Naive thymus-derived CD4-positive, alpha-beta T cell (primary cell): ENCODE data around the gene ZNF488. TPM values are rescaled to one million over a fixed set of nuclear protein-coding genes. Genes with fewer than 3 reads are reported as not detected.

Source experiments
- ATAC-seq: fragments of 150-1000 bp; cut with Tn5 transposase; 2 replicates; pipeline ENCODE4 v1.10.0; 2021; ENCODE audit warnings: mild to moderate bottlenecking, moderate library complexity
- CTCF ChIA-PET: fragments of 350-600 bp; sonication (Branson Sonifier 250); formaldehyde crosslinking; loops from one replicate; lab custom pipeline; 2021; ENCODE audit warnings: antibody characterized with exemption; lab: Charles Lee
- POLR2A ChIA-PET: fragments of 350-600 bp; sonication (Branson Sonifier 250); formaldehyde crosslinking; loops from one replicate; lab custom pipeline; 2021; ENCODE audit warnings: antibody characterized with exemption, inconsistent platforms; lab: Charles Lee
- DNase-seq, 9 donors: peaks; one replicate each; pipeline versions ENCODE4 v3.0.0 to v3.0.0-alpha.2; 2020 to 2022; ENCODE audit warnings: mixed read lengths in 1 of 9
- H3K27ac ChIP-seq: one replicate; pipeline ENCODE4 v1.7.0; 2013; ENCODE audit warnings: mild to moderate bottlenecking, low read depth, low read length, moderate library complexity
- H3K27me3 ChIP-seq, 2 donors: one replicate each; pipeline ENCODE4 v1.7.0; 2013; ENCODE audit warnings: low read length in 2 of 2, mild to moderate bottlenecking in 2 of 2, moderate library complexity in 2 of 2; ENCODE audit not compliant: control insufficient read depth in 2 of 2, insufficient read depth in 2 of 2
- H3K36me3 ChIP-seq, 3 experiments: 1 replicate in 2 of 3; 2 replicates in 1 of 3; pipeline ENCODE4 v1.7.0; 2013; ENCODE audit warnings: low read length in 3 of 3, mild to moderate bottlenecking in 3 of 3, moderate library complexity in 1 of 3; ENCODE audit not compliant: insufficient read depth in 3 of 3, control insufficient read depth in 2 of 3
- H3K4me1 ChIP-seq, 2 donors: one replicate each; pipeline ENCODE4 v1.7.0; 2013; ENCODE audit warnings: low read length in 2 of 2, mild to moderate bottlenecking in 2 of 2, moderate library complexity in 1 of 2; ENCODE audit not compliant: control insufficient read depth in 2 of 2, insufficient read depth in 2 of 2
- H3K4me3 ChIP-seq: 2 replicates; pipeline ENCODE4 v1.7.0; 2013; ENCODE audit warnings: mild to moderate bottlenecking, low read length
- H3K9me3 ChIP-seq, 3 experiments: 1 replicate in 2 of 3; 2 replicates in 1 of 3; pipeline ENCODE4 v1.7.0; 2013; ENCODE audit warnings: low read length in 3 of 3; ENCODE audit not compliant: control insufficient read depth in 2 of 3
- H3K27ac Mint-ChIP-seq, 9 donors: one replicate each; pipeline ENCODE4 v1.8.0; 2020 to 2022; ENCODE audit warnings: mixed read lengths in 9 of 9, mild to moderate bottlenecking in 8 of 9, moderate library complexity in 5 of 9, inconsistent platforms in 2 of 9
- H3K27me3 Mint-ChIP-seq, 5 donors: one replicate each; pipeline ENCODE4 v1.8.0; 2021 to 2022; ENCODE audit warnings: mixed read lengths in 5 of 5, mild to moderate bottlenecking in 1 of 5
- H3K36me3 Mint-ChIP-seq, 5 donors: one replicate each; pipeline ENCODE4 v1.8.0; 2020 to 2022; ENCODE audit warnings: mixed read lengths in 5 of 5, mild to moderate bottlenecking in 3 of 5, inconsistent platforms in 1 of 5
- H3K4me1 Mint-ChIP-seq, 7 donors: one replicate each; pipeline ENCODE4 v1.8.0; 2020 to 2022; ENCODE audit warnings: mixed read lengths in 7 of 7, mild to moderate bottlenecking in 3 of 7, inconsistent platforms in 1 of 7
- H3K4me3 Mint-ChIP-seq, 10 donors: one replicate each; pipeline ENCODE4 v1.8.0; 2020 to 2022; ENCODE audit warnings: mild to moderate bottlenecking in 10 of 10, mixed read lengths in 10 of 10, moderate library complexity in 6 of 10, inconsistent platforms in 2 of 10
- H3K9me3 Mint-ChIP-seq, 11 donors: one replicate each; pipeline ENCODE4 v1.8.0; 2020 to 2022; ENCODE audit warnings: mixed read lengths in 11 of 11, mild to moderate bottlenecking in 4 of 11, inconsistent platforms in 1 of 11, moderate library complexity in 1 of 11
- intact Hi-C, 2 donors: fragments of 100-400 bp; cut with micrococcal nuclease; formaldehyde crosslinking; loops; one replicate each; pipeline ENCODE4 v1.15.1; 2023
- polyA plus RNA-seq, 2 donors: library from polyadenylated mRNA; unstranded; fragments of 300-500 nt; fragmentation: Illumina TruSeq; gene quantifications; one replicate each; pipeline ENCODE4 v1.2.3, GENCODE V29; 2021
- total RNA-seq, 6 experiments: library from RNA in 5 of 6; stranded (reverse) in 5 of 6; gene quantifications; 1 replicate in 5 of 6; 2 replicates in 1 of 6; pipeline ENCODE4 v1.2.3 and lab custom pipeline; 2021 to 2026

The ZNF488 gene, protein sequence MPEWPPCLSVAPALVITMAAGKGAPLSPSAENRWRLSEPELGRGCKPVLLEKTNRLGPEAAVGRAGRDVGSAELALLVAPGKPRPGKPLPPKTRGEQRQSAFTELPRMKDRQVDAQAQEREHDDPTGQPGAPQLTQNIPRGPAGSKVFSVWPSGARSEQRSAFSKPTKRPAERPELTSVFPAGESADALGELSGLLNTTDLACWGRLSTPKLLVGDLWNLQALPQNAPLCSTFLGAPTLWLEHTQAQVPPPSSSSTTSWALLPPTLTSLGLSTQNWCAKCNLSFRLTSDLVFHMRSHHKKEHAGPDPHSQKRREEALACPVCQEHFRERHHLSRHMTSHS
- total RNA-seq (not detected), polyA plus RNA-seq (under 1 TPM in 1 of 2 donors, not detected in 1; 0.12 TPM), total RNA-seq (lab: John Stamatoyannopoulos, UW) (not detected)

DNA sequence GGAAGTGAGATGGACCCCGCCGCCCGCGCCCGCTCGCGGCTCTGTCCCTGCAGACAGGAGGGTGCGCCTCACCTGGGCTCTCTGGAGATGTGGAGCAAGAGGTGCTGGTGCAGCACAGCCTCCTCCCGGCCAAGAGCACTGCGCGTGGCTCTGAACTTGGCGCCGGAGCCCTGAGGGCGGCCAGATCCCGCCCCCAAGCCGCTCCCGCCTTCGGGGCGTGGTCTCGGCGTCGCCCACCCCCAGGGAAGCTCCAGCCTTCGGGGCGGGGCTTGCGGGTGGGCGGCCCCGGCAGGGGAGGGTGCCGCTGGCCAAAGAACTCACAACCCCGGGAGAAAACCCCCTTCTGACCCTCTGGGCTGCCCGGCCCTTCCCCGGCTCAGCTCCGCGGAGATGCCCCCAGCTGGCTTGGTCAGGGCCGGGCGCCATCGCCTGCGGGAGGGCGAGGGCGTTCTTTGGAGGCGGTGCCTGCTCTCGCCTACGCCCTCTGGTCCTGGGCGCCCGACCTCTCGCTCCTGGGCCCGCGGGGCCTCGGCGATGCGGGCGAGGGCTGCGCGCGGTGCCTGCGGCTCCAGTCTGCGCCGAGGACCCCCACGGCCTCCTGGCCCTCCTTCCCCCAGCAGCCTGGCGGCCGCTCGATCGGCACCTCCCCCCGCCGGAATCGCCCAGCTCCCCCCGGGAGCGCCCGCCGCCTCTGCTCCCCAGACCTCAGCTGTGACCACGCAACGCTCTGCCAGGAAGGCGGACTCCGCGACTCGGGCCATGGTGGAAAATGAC is at the start of gene ZNF488:
Gene ZNF488, minus strand, starts transcription at position 146 of the 774 bp plus-strand sequence. CDS start 15,464 bp downstream, outside the sequence.
- Histone ChIP-seq H3K9me3 (no peaks in the 10 kb centered on the region), H3K36me3 (peaks cover 0 to 4% (median 0%) of the 10 kb centered on the region in 3 experiments), H3K27ac (peak within 1 kb of the TSS; percentile 33), H3K4me3 (peak within 1 kb of the TSS; percentile 60), H3K4me1 (peaks cover 0 to 3% of the 10 kb centered on the region in 2 donors), H3K27me3 (no peaks in the 10 kb centered on the region)
- peaks cover 10 to 17% (median 12%) of the 10 kb centered on the region in 7 donors for H3K4me1 Mint-ChIP-seq
- peaks cover 35 to 64% (median 51%) of the 10 kb centered on the region in 5 donors for H3K27me3 Mint-ChIP-seq
- peaks cover 0 to 4% (median 0%) of the 10 kb centered on the region in 5 donors for H3K36me3 Mint-ChIP-seq
- DNase-seq (peak; percentile 48 to 81 (median 71)), ATAC-seq (peak; percentile 93)
- intact Hi-C loops = loop anchor here in 1 of 2 donors (5.0 kb wide), 1 partner anchor 923 kb away; the partner anchor contains the start of gene MAPK8
- H3K9me3 Mint-ChIP-seq = peaks cover 0 to 12% (median 0%) of the 10 kb centered on the region in 11 donors
- ChIA-PET POLR2A (no interaction called here), CTCF (no interaction called here)
- peak within 1 kb of the TSS in 5 of 9 donors; percentile 9 to 74 (median 65) for H3K27ac Mint-ChIP-seq
- peak within 1 kb of the TSS; percentile 88 to 97 (median 94) for H3K4me3 Mint-ChIP-seq

DNA sequence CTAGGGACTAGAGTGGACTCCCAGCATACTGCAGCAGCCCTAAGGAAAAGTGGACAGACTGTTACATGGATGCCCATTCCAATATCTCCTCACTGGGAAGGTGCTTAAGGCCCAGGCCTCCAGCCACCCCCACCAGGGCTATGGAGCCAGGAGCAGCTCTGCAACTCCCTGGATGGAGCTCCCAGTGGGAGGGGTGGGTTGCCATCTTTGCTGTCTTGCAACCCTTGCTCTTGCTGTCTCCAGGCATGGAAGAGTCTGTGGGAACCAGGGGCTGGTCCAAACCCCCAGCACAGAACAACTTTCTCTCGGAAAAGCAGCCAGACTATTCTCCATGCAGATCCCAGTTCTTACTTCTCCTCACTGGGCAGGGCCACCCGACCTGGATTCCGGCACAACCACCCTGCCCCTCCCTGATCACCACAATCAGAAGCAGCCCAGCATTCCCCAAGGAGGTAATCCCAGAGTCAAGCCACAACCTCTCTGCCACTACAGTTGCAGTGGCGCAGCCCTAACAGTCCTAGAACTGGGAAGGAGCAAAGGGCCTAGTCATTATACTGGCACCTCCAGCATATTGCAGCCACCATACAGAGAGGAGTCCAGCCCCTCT is 41.8 kb upstream of the ZNF488 start:
- intact Hi-C loops = no loop called here
- no peak overlapping the region for H3K27ac Mint-ChIP-seq
- DNase-seq (no peak), ATAC-seq (no peak)
- no peak overlapping the region for H3K27ac ChIP-seq
- H3K36me3 Mint-ChIP-seq = no peaks in the 10 kb centered on the region
- no peaks in the 10 kb centered on the region for H3K4me1 Mint-ChIP-seq
- H3K9me3 ChIP-seq = no peaks in the 10 kb centered on the region
- no peak overlapping the region for H3K4me3 ChIP-seq
- CTCF ChIA-PET = no interaction called here
- POLR2A ChIA-PET = no interaction called here
- H3K27me3 ChIP-seq = no peaks in the 10 kb centered on the region
- H3K4me3 Mint-ChIP-seq = no peak overlapping the region
- H3K36me3 ChIP-seq = no peaks in the 10 kb centered on the region
- peaks cover 0 to 9% (median 0%) of the 10 kb centered on the region in 11 donors for H3K9me3 Mint-ChIP-seq
- peaks cover 0 to 22% (median 6%) of the 10 kb centered on the region in 5 donors for H3K27me3 Mint-ChIP-seq
- H3K4me1 ChIP-seq = no peaks in the 10 kb centered on the region

DNA sequence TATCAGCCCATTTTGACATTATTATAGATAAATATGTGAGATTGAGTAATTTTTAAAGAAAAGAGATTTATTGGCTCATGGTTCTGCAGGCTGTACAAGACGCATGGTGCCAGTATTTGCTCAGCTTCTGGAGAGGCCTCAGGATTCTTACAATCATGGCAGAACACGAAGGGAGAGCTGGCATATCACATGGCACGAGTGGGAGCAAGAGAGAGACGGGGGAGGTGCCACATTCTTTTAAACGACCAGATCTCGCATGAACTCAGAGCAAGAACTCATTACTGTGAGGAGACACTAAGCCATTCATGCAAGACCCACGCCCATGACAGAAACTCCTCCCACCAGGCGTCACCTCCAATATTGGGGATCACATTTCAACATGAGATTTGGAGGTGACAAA is 40.1 kb upstream of the ZNF488 start:
- no peaks in the 10 kb centered on the region for H3K9me3 ChIP-seq
- intact Hi-C loops = no loop called here
- no peak overlapping the region for H3K4me3 Mint-ChIP-seq

DNA sequence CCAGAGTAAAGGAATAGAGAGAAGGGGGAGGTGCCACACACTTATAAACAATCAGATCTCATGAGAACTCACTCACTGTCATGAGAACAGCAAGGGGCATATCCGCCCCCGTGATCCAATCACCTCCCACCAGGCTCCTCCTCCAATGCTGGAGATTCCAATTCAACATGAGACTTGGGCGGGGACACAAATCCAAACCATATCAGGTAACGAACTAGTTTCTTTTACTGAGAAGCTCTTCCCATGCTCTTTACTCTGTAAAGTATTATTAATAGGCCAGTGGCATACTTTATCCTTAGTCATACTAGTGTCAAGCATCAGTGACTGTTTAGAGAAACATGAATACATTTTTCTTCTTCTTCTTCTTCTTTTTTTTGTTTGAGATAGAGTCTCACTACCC is 39.4 kb upstream of the ZNF488 start:
- ChIA-PET CTCF (no interaction called here), POLR2A (no interaction called here)
- Histone ChIP-seq H3K4me1 (no peaks in the 10 kb centered on the region), H3K27me3 (no peaks in the 10 kb centered on the region), H3K27ac (no peak overlapping the region), H3K9me3 (no peaks in the 10 kb centered on the region), H3K4me3 (no peak overlapping the region), H3K36me3 (no peaks in the 10 kb centered on the region)
- H3K4me3 Mint-ChIP-seq = no peak overlapping the region
- intact Hi-C loops = no loop called here
- no peaks in the 10 kb centered on the region for H3K4me1 Mint-ChIP-seq
- H3K27me3 Mint-ChIP-seq = peaks cover 0 to 7% (median 0%) of the 10 kb centered on the region in 5 donors
- ATAC-seq (no peak), DNase-seq (no peak)
- H3K9me3 Mint-ChIP-seq = peaks cover 0 to 5% (median 0%) of the 10 kb centered on the region in 11 donors
- no peaks in the 10 kb centered on the region for H3K36me3 Mint-ChIP-seq
- H3K27ac Mint-ChIP-seq = no peak overlapping the region

More for the DNA sequence above, 40.1 kb upstream of the ZNF488 start:
- Histone ChIP-seq H3K4me3 (no peak overlapping the region), H3K4me1 (no peaks in the 10 kb centered on the region), H3K27ac (no peak overlapping the region), H3K36me3 (no peaks in the 10 kb centered on the region), H3K27me3 (no peaks in the 10 kb centered on the region)
- CTCF ChIA-PET = no interaction called here
- Mint-ChIP-seq H3K36me3 (no peaks in the 10 kb centered on the region), H3K27ac (no peak overlapping the region), H3K9me3 (peaks cover 0 to 9% (median 0%) of the 10 kb centered on the region in 11 donors), H3K4me1 (no peaks in the 10 kb centered on the region), H3K27me3 (peaks cover 0 to 11% (median 0%) of the 10 kb centered on the region in 5 donors)
- POLR2A ChIA-PET = no interaction called here
- ATAC-seq = no peak
- no peak for DNase-seq

- CTCF ChIA-PET = no interaction called here
- no peak overlapping the region for H3K27ac ChIP-seq
- H3K4me3 ChIP-seq = no peak overlapping the region
- H3K36me3 Mint-ChIP-seq = no peaks in the 10 kb centered on the region
- H3K4me3 Mint-ChIP-seq = no peak overlapping the region
- H3K9me3 ChIP-seq = no peaks in the 10 kb centered on the region
- H3K4me1 ChIP-seq = no peaks in the 10 kb centered on the region
- no peak for DNase-seq
- no peaks in the 10 kb centered on the region for H3K36me3 ChIP-seq
- H3K27ac Mint-ChIP-seq = no peak overlapping the region
- POLR2A ChIA-PET = no interaction called here
- H3K27me3 ChIP-seq = no peaks in the 10 kb centered on the region
- no peak for ATAC-seq
- H3K4me1 Mint-ChIP-seq = no peaks in the 10 kb centered on the region
- intact Hi-C loops = no loop called here
- H3K9me3 Mint-ChIP-seq = no peaks in the 10 kb centered on the region
- peaks cover 0 to 4% (median 0%) of the 10 kb centered on the region in 5 donors for H3K27me3 Mint-ChIP-seq
These were observed 37.2 kb upstream of the ZNF488 start for GRCh38 chr10:47421057-47421952.
